ENCODE measurements around the gene NFIX.

GRCh38 chr19:13098277-13099072, 103.2 kb downstream of the NFIX start:
- TF ChIP-seq, protein P1, sequence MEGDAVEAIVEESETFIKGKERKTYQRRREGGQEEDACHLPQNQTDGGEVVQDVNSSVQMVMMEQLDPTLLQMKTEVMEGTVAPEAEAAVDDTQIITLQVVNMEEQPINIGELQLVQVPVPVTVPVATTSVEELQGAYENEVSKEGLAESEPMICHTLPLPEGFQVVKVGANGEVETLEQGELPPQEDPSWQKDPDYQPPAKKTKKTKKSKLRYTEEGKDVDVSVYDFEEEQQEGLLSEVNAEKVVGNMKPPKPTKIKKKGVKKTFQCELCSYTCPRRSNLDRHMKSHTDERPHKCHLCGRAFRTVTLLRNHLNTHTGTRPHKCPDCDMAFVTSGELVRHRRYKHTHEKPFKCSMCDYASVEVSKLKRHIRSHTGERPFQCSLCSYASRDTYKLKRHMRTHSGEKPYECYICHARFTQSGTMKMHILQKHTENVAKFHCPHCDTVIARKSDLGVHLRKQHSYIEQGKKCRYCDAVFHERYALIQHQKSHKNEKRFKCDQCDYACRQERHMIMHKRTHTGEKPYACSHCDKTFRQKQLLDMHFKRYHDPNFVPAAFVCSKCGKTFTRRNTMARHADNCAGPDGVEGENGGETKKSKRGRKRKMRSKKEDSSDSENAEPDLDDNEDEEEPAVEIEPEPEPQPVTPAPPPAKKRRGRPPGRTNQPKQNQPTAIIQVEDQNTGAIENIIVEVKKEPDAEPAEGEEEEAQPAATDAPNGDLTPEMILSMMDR (IDR thresholded peaks at IDR 0.05) = no peak
- no peak for TF ChIP-seq POLR2A (IDR thresholded peaks at IDR 0.05)

Data from adrenal gland (tissue), 5 donors.